RPMI8226 (cell line): ENCODE data around the gene DEGS2.

Experiments used
- DNase-seq: peaks from one replicate; pipeline ENCODE4 v3.0.0-alpha.2; 2015

Gene DEGS2

DNA sequence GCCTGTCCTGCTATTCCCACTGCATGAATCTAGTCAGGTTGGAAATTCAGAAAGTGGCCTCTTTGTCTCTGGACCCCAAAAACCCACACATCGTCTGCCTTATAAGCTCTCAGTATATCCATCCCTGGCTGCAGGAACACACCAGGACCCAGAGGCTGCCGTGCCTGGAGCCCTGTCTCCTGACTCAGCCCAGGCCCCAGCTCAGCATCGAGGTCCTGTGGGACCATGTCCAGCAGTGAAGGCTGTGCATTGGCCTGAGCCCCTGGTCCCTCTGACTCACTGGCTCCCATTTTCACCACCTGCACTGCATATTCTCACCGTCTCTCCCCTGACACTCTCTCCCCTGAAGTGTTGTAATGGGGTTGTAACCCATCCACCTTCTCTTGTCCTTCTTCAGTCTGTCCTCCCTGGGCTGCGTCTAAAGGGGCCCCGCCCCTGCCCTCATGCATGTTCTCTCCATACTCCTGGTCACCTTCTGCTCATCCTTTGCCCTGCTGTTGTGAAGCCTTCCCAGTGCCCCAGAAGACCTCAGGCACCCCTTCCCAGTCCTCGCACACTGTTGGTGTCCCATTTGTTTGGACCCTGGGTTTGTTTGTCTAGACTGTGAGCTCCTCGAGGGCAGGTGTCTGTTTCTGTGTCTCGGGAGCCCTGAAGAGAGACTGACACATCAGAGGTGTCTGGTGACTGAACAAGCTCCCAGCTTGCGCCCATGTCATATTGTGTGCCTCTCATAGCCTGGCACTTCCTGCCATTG lies 50.4 kb downstream of the DEGS2 start:
- no peak for DNase-seq

GRCh38 chr14:100108042-100108825 lies 51.2 kb downstream of the DEGS2 start:
- peak; percentile 71 for DNase-seq

- no peak for DNase-seq
Observed at GRCh38 chr14:100107236-100107635, 52.2 kb downstream of the DEGS2 start.

GRCh38 chr14:100106250-100107112 lies 53.0 kb downstream of the DEGS2 start:
- no peak for DNase-seq

GRCh38 chr14:100105357-100106169 lies 53.9 kb downstream of the DEGS2 start:
- DNase-seq = no peak

DNA sequence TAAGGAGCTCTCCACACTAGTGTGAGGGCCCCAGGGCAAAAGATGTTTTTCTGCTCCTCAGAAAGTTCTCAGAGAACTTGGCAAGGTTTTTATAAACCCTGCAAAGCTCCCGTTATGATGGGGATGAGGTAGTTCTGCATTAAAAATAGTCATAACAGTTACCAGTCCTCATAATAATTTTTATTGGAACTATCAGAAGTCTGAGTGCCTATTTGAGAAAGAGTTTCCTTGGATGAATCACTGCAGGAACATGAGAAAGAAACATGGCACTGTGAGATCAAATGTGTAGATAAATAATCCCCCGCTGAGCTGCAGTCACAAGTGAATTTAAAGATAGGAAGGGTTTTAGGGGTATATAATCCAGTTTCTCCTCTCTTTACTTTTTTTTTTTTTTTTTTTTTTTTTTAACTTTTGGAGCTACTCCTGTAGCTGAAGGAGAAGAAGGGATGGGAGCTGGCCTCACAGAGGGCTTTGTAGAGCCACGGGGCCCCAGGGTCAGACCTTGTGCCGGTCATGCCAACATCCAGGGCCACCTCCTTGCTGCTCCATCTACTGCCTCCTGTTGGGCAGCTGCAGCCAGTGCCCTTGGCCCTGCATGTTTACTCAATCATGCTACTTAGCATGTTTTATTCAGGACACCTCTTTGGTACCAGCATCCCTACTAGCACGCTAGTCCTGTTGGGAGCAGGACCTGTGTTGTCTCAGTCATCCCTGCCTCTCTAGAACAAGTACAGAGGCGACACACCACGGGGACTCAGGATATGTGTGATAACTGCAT lies 54.7 kb downstream of the DEGS2 start:
- DNase-seq = no peak

- no peak for DNase-seq
Observed at GRCh38 chr14:100104006-100104352, 55.5 kb downstream of the DEGS2 start.

DNA sequence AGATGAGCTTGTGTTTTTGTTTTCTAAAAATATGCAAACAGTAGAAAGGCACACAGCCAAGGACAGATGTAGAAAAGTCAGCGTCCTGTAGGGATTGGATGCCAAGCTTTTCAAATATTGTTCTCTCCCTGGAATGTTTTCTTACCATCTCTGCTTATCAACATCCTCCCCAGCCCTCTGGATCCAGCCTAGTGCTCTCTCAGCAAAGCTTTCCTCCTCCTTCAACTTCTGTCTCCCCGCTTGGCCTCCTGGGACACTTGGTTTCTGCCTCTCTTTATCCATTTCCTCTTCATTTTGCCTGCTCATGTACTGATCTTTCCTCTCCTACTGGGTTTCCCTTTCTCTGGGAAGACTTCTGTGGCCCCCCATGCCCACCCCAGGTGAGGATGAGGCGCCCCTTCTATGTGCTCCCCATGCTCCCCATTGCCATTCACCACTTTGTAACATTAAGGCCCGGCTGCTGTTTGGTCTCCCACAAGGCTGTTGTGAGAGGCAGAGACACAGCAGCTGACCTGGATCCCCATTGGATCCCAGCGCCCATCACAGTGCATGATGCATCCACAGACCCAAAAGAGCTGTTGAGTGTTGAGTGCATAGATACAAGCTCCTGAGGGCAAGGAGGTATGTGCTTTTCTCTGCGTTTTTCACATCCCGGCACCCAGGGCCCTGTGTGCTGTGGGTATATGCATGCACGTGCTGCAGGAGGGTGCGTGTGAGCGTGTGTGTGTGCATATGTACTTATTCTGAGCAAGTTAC lies 56.0 kb downstream of the DEGS2 start:
- DNase-seq = no peak

DNA sequence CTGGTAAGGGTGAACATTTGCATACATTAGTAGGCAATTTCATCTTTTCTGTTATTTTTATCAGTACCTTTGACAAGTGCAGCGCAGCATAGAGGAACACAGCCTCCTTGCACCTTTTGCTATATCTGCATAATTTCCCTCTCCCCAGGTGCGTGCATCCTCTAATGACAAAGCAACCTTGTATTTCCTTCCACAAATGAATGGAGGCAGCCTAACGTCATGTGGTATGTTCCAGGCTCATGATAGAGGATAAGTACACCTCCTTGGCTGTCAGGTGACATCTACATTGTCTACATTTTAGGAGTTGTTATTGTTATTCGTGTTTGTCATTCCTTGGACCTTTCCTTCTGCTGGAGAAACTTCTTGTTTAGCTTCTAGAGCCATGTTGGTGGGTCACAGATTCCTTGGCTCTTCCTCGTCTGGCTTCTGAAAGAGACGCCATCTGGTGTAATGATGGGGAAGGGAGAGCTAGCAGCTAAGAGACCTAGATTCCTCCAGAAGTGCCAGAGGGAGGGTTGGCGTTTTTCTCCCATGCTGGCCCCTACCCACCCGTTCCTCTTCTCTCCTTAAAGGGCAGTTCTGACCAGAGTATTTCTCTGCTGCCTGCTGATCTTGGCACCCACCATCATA lies 57.2 kb downstream of the DEGS2 start:
- DNase-seq = no peak

DNA sequence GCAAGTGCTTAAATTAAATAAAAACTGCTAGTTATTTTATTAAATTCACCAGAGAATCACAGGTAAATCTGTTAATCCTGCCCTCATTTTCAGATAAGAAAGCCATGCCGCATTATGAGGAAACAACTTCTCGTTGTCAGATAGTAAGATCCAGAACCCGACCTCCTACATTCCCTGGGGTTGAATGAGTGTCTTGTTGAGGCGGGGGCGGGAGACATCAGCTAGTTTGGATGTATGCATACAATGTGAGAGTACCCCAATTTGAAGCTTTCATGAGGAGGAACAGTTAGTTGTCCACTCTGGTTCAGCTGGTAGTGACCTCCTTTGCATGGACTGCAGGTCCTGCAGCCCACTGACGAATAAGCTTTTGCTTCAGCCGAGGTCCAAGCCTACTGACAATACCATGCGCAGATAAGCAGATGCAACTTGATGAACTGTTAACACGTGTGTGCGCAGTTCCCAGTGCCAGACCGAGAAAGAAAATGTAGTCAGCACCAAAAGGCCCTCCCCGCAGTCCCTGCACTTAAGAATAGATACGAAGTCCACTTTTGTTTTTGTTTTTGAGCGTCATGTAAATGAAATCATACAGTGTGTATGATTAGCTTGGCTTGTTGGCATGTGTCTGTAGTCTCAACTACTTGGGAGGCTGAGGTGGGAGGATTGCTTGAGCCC lies 59.3 kb downstream of the DEGS2 start:
- DNase-seq = no peak

- DNase-seq = no peak
Observed at GRCh38 chr14:100098171-100098570, 61.3 kb downstream of the DEGS2 start.

DNA sequence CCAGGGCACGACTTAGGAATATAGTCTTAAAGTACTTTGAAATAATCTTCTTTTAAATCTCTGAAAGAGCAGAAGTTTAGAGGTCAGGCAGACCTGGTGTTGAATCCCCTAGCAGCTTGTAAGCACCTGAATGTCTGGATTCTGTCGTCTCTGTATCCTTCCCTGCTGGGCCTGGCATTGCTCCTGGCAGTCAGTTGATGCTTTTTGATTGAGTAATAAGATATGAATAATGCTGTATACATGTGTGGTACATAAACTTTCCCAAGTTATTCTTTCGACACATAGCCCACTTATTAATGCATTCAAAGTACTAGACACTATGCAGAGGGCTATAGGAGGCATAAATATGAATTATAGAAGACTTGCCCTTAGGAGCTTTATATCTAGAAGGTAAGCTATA lies 62.8 kb downstream of the DEGS2 start:
- DNase-seq = no peak
